Measurements from ENCODE around the gene NMNAT1. TPM values are rescaled to one million over a fixed set of nuclear protein-coding genes. Genes with fewer than 3 reads are reported as not detected.

NMNAT1 gene
- total RNA-seq, 1 experiment from 2014 or later = 2.8 TPM

- Histone ChIP-seq H2BK5ac (ENCODE audit: insufficient read length, low read length) (no peak overlapping the region), H2BK12ac (ENCODE audit: insufficient read length, low read depth, low read length) (no peak overlapping the region), H2BK20ac (ENCODE audit: low read depth, low read length, poor library complexity, severe bottlenecking) (no peak overlapping the region), H3K23ac (ENCODE audit: insufficient read length, low read depth, low read length) (no peak overlapping the region), H3K4ac (ENCODE audit: low read depth, low read length) (no peak overlapping the region), H3K9me3 (ENCODE audit: control insufficient read depth, low read depth, low read length) (no peaks in the 10 kb centered on the region), H3K18ac (ENCODE audit: insufficient read length, low read depth, low read length) (no peak overlapping the region), H3T11ph (ENCODE audit: low read length) (no peak overlapping the region), H3K27ac (ENCODE audit: insufficient read length, low read depth, low read length) (no peak overlapping the region), H2BK15ac (ENCODE audit: low read depth, low read length) (no peak overlapping the region), H4K91ac (ENCODE audit: insufficient read length, low read depth, low read length) (no peak overlapping the region), H3K27me3 (ENCODE audit: insufficient read depth, low read length) (no peaks in the 10 kb centered on the region), H3K14ac (ENCODE audit: insufficient read depth, low read length) (no peak overlapping the region; the same call in 1 of the 2 replicates), H4K8ac (replicated peaks; ENCODE audit: insufficient read length, low read depth, low read length) (no peak overlapping the region), H4K5ac (ENCODE audit: insufficient read length, low read depth, low read length) (no peak overlapping the region), H2AK5ac (ENCODE audit: insufficient read length, low read length) (no peak overlapping the region), H3K79me2 (ENCODE audit: insufficient read depth, low read length) (peaks cover 2% of the 10 kb centered on the region; the same call in 1 of the 2 replicates), H3K79me1 (ENCODE audit: insufficient read depth, low read depth, low read length, poor library complexity, severe bottlenecking) (no peaks in the 10 kb centered on the region), H3K4me1 (ENCODE audit: insufficient read depth, low read length) (no peaks in the 10 kb centered on the region), H2BK120ac (ENCODE audit: low read depth, low read length, poor library complexity, severe bottlenecking) (no peak overlapping the region), H3K9ac (ENCODE audit: extremely low read depth, insufficient read length, low read length) (no peak overlapping the region), H4K20me1 (ENCODE audit: control insufficient read depth, insufficient read depth, insufficient read length) (no peaks in the 10 kb centered on the region), H2AFZ (ENCODE audit: low read length) (no peak overlapping the region), H3K56ac (ENCODE audit: insufficient read length, low read depth, low read length) (no peak overlapping the region), H3K23me2 (ENCODE audit: insufficient read length, low read depth, low read length, poor library complexity, severe bottlenecking) (no peaks in the 10 kb centered on the region), H3K4me2 (ENCODE audit: insufficient read depth, insufficient read length, low read length) (no peak overlapping the region)
- no peak for TF ChIP-seq CTCF (conservative IDR thresholded peaks at IDR 0.05)
- WGBS (ENCODE audit: extremely low coverage, insufficient read length, low lambda C conversion rate) = no CpG with 5 or more reads among the region's 18 CpGs
- Mint-ChIP-seq H3K36me3 (ENCODE audit: insufficient read depth in 1 of 3, low read depth in 3 of 3) (peaks cover 0 to 3% (median 0%) of the 10 kb centered on the region in 3 experiments; a peak in 2 of 7 replicates), H3K4me1 (peaks cover 4 to 12% of the 10 kb centered on the region in 2 experiments; a peak in 2 of 4 replicates), H3K4me3 (no peak overlapping the region), H3K27ac (peak overlapping the region; percentile 0 to 73 (median 73); a peak in 4 of 7 replicates), H3K27me3 (ENCODE audit: low read depth) (no peaks in the 10 kb centered on the region), H3K9me3 (no peaks in the 10 kb centered on the region; a peak in 1 of 5 replicates)
- no peak for DNase-seq
These were observed 42.9 kb upstream of the NMNAT1 start for GRCh38 chr1:9900142-9901043.
